Kidney epithelial cell (primary cell): ENCODE measurements around the gene UBIAD1. TPM values are rescaled to one million over a fixed set of nuclear protein-coding genes. Genes with fewer than 3 reads are reported as not detected.

Experiments
- DNase-seq: peaks from one replicate; pipeline ENCODE4 v3.0.0-alpha.2; 2010; ENCODE audit warnings: low read depth
- H3K27me3 ChIP-seq: 2 replicates; pipeline ENCODE4 v1.6.0; 2011; ENCODE audit warnings: low read length; ENCODE audit not compliant: control insufficient read depth, insufficient read depth
- H3K36me3 ChIP-seq: 2 replicates; pipeline ENCODE4 v1.5.1; 2011; ENCODE audit warnings: low read length; ENCODE audit not compliant: control insufficient read depth, insufficient read depth
- H3K4me3 ChIP-seq: 2 replicates; pipeline ENCODE4 v1.5.1; 2011; ENCODE audit warnings: low read depth, mild to moderate bottlenecking, control low read depth, low read length
- total RNA-seq: library from RNA; depleted of rRNA; stranded (reverse); fragments of >200 nt; gene quantifications from 2 replicates; pipeline ENCODE4 v1.2.3, GENCODE V29; 2015
- TF ChIP-seq, protein P1 (sequence below): IDR thresholded peaks from 2 replicates; pipeline ENCODE4 v1.5.1; 2011; ENCODE audit warnings: mild to moderate bottlenecking, moderate library complexity, low read length, control low read depth, inconsistent platforms; ENCODE audit not compliant: insufficient read depth, poor library complexity, severe bottlenecking

Gene UBIAD1, protein sequence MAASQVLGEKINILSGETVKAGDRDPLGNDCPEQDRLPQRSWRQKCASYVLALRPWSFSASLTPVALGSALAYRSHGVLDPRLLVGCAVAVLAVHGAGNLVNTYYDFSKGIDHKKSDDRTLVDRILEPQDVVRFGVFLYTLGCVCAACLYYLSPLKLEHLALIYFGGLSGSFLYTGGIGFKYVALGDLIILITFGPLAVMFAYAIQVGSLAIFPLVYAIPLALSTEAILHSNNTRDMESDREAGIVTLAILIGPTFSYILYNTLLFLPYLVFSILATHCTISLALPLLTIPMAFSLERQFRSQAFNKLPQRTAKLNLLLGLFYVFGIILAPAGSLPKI
- 10.9 and 16.0 TPM in 2 replicates for total RNA-seq

DNA sequence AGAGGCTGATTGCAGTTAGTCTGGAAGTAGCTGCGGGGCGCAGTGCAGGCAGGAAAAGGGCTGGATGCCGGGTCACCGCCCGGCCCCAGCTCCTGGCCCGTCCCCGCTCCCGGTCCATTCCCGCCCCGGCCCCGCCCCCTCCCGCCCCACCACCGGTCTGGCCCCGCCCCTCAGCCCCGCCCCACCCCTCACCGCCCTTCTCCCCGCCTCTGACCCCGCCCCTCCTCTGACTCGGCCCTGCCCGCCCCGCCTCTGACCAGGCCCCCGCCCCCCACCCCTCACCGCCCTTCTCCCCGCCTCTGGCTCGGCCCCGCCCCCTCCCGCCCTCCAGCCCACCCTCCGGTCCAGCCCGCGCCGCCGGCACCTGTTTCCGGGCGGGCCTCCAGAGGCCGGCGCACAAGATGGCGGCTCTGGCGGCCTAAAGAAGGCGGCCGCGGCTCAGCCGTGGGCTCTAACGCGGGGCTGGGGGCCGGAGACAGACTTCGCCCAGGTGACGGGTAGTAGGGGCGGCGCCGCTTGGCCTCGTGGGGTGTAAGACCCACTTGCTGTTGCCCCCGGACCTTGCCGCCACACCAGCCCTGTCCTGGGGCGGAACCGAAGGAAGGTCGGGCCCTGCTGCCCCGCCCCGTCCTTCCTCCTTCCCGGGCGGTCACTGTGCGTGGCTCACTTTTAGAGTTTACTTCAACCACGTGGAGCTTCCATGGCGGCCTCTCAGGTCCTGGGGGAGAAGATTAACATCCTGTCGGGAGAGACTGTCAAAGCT lies at the start of gene UBIAD1:
UBIAD1 (plus strand) TSS at position 367 of the 763 bp plus-strand sequence; CDS start at position 701, 334 bp downstream.
- TF ChIP-seq, protein P1, sequence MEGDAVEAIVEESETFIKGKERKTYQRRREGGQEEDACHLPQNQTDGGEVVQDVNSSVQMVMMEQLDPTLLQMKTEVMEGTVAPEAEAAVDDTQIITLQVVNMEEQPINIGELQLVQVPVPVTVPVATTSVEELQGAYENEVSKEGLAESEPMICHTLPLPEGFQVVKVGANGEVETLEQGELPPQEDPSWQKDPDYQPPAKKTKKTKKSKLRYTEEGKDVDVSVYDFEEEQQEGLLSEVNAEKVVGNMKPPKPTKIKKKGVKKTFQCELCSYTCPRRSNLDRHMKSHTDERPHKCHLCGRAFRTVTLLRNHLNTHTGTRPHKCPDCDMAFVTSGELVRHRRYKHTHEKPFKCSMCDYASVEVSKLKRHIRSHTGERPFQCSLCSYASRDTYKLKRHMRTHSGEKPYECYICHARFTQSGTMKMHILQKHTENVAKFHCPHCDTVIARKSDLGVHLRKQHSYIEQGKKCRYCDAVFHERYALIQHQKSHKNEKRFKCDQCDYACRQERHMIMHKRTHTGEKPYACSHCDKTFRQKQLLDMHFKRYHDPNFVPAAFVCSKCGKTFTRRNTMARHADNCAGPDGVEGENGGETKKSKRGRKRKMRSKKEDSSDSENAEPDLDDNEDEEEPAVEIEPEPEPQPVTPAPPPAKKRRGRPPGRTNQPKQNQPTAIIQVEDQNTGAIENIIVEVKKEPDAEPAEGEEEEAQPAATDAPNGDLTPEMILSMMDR = no peak
- Histone ChIP-seq H3K36me3 (no peaks in the 10 kb centered on the region), H3K4me3 (peak within 1 kb of the TSS; percentile 76), H3K27me3 (no peaks in the 10 kb centered on the region)
- DNase-seq = peak; percentile 29

DNA sequence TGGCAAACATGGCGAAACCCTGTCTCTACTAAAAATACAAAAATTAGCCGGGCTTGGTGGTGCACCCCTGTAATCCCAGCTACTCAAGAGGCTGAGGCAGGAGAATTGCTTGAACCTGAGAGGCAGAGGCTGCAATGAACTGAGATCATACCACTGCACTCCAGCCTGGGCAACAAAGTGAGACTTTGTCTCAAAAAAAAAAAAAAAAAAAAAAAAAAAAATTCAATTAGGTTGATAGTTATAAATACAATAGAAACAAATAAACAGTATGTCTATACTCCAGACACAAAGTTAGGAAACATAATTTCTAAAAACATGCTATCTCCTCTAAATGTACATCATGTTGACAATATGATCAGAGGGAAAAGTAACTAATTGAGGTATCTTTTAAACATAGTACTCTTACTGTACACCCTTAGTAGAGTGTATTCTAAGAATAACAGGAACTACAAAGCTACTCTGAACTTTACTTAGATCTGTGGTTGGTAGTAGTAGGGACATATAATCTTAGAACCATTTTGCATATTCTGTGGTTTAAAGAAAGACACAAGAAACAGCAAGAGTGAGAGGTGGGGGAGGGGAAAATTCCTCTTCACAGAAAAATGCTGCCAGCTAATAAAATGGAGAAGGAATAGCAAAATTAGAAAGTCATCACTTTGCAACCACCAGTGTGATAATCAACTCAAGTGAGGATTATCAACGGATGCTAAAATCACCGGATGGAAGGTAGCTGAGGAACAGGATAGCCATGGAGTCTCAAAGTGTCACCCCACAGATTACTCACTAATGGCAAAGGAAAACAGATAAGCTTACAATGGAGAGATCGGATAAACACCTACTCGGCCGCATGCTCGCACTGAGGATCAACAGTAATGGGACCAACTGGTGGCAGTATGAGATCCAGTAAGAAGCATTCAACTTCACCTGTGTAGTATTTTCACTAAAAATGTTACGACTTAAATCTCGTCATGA lies 45.6 kb upstream of the UBIAD1 start:
- TF ChIP-seq, protein P1 = no peak
- no peak for DNase-seq
- Histone ChIP-seq H3K27me3 (no peaks in the 10 kb centered on the region), H3K36me3 (peaks cover 4% of the 10 kb centered on the region), H3K4me3 (no peak overlapping the region)

DNA sequence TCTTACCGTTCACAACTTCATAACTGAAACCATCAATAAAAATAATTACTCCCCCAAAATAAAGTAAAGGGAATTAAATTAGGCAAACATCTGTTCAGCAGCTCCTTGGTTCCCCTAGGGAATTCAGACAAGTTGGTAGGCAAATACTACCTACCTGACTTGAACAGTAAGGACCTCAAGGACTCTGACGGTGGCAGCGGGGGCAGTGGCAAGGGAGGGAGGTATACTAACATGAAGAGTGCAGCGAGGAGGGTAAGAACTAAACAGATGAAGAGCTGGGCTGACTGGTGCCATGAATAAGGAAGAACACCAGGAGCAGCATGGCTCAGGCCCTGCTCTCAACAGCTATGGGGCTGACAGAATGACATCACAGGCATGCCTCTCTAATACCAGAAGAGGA lies 43.8 kb upstream of the UBIAD1 start:
- H3K36me3 ChIP-seq = peaks cover 4% of the 10 kb centered on the region

DNA sequence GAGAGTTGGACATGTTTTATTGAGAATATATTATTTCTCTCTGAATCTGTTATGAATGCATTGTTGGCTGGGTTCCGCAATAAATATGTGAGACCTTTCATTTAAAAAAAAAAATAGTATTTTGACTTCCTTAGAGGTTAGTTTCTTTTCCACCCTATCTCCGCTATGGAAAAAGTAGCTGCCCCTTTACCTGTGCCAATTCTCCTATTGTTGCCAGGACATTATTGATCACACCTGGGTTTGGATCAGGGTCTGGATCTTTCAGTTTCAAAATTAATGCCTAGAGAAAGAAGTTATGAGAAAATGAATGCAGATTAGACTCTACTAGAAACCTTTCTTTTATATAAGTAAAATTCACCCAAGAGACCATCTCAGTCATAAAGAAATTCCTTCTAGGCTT lies 39.8 kb upstream of the UBIAD1 start:
- H3K4me3 ChIP-seq = no peak overlapping the region
- TF ChIP-seq, protein P1 = no peak
- H3K36me3 ChIP-seq = peaks cover 4% of the 10 kb centered on the region
- no peak for DNase-seq
- H3K27me3 ChIP-seq = no peaks in the 10 kb centered on the region

More for the DNA sequence above, 43.8 kb upstream of the UBIAD1 start:
- no peaks in the 10 kb centered on the region for H3K27me3 ChIP-seq
- no peak overlapping the region for H3K4me3 ChIP-seq
- TF ChIP-seq, protein P1 = no peak
- DNase-seq = no peak

DNA sequence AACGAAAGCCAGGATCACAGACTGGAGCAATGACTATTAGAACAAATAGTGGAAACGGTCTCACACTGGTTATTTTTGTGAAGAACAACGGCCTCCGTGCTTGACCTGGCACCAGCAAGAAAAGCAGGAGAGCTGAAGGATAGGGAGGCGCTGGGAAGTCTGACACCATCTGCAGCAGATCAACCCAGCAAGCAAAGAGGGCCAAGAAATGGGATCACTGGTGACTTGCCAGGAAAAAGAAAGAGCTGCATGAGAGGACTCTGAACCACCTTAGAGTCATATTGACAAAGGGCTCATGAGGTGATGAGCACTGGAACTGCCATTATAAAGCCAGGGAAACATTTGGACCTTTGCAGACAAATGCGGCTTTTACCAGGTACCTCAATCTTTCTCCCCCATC lies 35.6 kb upstream of the UBIAD1 start:
- H3K4me3 ChIP-seq = no peak overlapping the region
- TF ChIP-seq, protein P1 = no peak
- peaks cover 3% of the 10 kb centered on the region for H3K36me3 ChIP-seq
- DNase-seq = no peak
- H3K27me3 ChIP-seq = no peaks in the 10 kb centered on the region
